Dedifferentiated amniotic fluid mesenchymal stem cell (primary cell): ENCODE results near the gene MGMT.

Experiments
- DNase-seq: peaks from one replicate; pipeline ENCODE4 v3.0.0-alpha.2; 2016; ENCODE audit errors: extremely low spot score

MGMT gene

GRCh38 chr10:129710510-129710847, 243.4 kb downstream of the MGMT start:
- no peak for DNase-seq

GRCh38 chr10:129711291-129711690, 244.2 kb downstream of the MGMT start:
- DNase-seq: no peak

- DNase-seq: no peak
These were observed 245.0 kb downstream of the MGMT start for GRCh38 chr10:129712000-129712399.

- no peak for DNase-seq
These were observed 246.7 kb downstream of the MGMT start for GRCh38 chr10:129713659-129714265.

DNA sequence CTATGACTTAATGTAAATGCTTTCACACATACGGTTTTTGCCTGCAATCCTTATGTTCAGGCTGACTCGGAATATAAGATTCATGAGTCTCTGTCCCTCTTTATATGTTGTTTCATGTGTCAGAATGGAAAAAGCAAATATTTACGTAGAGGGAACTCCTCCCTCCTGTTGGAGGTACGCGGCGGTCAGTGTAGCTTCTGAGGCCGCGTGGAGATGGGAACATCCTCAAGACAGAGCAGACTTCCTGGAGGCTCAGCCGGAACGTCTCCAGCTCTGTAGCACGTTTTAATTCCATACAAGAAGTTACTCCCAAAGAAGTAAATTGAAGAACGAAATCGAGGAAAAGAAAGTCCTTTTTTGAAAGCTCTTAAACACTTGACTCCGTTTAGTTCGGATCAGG, 248.8 kb downstream of the MGMT start:
- no peak for DNase-seq

GRCh38 chr10:129716211-129716681, 249.2 kb downstream of the MGMT start:
- DNase-seq: no peak

DNA sequence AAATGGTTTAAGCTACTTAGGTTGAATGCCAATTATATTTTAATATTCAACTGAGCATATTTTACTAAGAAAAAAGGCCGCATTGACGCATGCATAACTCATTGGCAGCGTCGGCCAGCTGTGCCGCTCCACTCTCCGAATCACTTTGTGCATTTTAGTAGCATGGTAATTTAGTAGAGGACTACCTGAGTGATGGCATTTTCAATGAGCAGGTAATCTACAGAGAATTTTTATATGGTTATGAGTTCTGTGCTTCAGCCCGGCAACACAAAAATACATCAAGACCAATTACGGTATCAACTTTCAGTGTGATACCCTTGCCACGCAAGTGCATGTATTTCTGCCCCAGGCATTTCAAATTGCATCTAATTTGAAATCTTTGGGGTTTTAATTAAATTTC, 249.8 kb downstream of the MGMT start:
- DNase-seq: no peak

- DNase-seq: no peak
These were observed 250.9 kb downstream of the MGMT start for GRCh38 chr10:129717816-129718547.

GRCh38 chr10:129718548-129719414, 251.7 kb downstream of the MGMT start:
- no peak for DNase-seq

DNA sequence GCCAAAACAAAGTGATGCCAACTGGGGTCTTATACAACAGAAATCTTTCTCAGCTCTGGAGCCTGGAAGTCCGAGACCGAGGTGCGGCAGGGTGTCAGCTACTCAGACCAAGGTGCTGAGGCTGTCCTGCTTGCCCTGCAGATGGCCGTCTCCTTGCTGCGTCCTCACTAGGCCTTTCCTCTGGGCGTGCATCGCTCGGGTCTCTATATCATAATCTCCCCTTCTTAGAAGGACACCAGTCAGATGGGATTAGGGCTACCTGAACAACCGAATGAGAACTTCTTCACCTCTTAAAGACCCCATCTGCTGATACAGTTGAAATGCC, 252.3 kb downstream of the MGMT start:
- DNase-seq: no peak

GRCh38 chr10:129719889-129720590, 253.0 kb downstream of the MGMT start:
- DNase-seq: no peak

DNA sequence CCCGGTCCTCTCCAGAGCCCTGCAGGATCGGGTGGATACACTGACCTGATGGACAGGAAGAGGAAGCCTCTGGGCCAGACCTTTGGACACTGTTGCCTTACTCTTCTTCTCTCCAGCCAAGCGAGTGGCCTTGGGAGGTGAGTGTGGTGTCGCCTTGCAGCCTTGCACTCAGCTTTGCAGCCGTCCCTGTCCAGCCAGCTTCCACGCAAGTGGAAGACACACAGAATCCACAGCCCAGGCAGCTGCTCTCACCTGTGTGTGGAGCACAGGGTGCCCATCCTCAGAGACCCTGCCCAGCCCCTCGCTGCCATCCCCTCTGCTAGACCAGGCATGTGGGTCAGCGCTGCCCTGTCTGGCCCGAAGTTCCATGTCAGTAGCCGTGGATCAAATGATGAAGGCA, 258.0 kb downstream of the MGMT start:
- no peak for DNase-seq

DNA sequence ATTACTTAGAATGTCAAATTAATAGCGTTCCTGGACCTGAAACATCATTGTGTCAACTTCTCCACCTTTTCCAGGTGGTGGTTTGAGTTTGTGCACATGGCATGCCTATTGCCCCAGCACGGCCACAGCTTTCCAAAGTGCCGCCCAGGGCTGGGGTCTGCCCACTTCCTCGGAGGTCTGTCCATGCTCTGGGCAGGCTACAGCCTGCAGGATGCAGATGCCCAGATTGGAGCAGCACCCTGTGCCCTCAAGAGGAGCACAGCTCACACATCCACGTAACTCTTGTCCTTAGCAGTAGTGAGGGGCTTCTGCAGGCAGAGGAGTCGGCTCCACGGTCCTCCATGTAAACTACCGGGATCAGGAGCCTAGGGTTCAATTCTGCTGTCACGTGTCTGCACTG, 258.4 kb downstream of the MGMT start:
- no peak for DNase-seq

DNA sequence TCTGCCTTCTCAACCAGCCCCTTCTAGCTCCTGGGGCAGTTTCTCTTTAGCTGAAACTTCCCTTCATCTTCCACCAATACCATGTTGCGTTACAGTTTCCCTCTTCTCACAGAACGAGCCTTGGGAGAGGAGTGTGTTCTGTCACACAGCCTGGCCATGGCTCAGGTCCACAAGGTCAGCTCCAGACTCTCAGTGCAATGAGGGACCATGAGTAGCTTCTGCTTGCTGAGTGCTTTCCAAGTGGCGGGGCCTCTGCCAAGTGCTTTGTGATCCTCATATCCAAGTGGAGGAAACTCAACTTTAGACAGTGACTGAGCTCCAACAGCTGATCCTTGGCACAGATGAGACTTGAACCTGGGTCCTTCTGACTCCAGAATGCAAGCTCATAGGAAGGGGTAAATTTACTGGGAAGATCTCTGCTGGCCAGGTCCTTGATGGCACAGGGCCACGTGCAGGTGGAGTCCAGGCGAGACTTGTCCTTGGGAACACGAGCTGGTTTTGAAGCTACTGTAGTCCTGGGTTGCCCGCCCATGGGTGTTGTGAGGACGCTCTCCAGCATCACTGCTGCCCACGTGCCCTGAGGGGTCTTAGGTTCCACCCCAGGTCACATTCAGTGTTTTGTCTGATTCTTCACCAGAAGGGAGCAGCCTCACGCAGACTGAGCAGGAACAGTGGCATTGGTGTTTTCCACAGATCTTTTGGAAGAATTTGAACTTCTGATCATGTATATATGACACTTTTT, 259.0 kb downstream of the MGMT start:
- no peak for DNase-seq

DNA sequence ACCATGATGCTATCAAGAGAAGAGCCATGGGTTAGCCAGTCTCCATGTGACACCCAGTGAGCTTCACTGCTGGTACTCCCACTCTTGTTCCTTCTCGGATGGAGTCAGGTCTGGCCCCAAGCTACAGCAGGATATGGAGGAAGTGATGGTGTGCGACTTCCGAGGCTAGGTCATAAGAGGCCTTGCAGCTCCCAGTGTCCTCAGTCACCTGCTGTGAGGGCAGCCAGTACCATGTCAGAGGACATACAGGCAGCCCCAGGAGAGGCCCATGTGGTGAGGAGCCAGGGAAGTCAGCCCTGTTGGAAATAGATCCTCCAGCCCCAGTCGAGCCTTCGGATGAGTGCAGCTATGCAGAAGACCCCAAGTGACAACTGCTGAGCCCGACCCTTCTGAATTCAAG, 260.0 kb downstream of the MGMT start:
- no peak for DNase-seq

- DNase-seq: no peak
These were observed 260.5 kb downstream of the MGMT start for GRCh38 chr10:129727495-129727894.

DNA sequence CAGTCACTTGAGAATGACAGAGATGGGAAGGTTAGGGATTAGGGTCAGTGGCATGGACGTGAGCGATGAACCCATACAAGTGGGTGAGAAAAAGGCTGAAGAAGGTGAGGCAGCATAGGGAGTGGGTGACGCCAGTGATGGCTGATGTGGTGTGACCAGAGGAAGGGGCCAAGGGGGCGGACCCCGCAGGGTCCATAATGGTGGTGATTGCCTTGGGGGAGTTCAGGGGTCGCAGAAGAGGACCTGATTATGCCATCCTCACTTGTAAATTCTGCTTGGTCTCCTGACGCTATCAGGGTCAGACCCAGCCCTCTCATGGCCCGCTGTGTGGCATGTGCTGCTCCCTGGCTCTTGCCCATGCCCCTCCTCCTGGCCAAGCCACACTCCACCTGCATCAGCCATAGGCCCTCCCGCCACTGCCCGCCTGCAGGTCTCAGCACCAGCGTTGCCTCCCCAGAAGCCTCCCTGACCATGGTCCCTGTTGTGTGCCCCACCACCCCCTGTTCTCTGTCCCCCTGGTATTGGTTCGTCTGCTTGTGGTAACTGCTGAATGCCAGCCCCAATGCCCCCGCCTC, 261.3 kb downstream of the MGMT start:
- no peak for DNase-seq

- no peak for DNase-seq
These were observed 262.1 kb downstream of the MGMT start for GRCh38 chr10:129728905-129729795.

GRCh38 chr10:129730272-129730992, 263.4 kb downstream of the MGMT start:
- DNase-seq: no peak

GRCh38 chr10:129730993-129731325, 263.9 kb downstream of the MGMT start:
- no peak for DNase-seq
